OCI-LY1 (cell line): Measurements from ENCODE around the gene METAP1D.

ENCODE experiments used
- H2AFZ ChIP-seq: fragments of 200-600 bp; sonication (generic), shearing (Covaris generic); 2 replicates; pipeline ENCODE4 v1.6.0; 2014; ENCODE audit warnings: antibody characterized with exemption, mild to moderate bottlenecking, low read length
- H3F3A ChIP-seq: fragments of 200-600 bp; sonication (generic), shearing (Covaris generic); 2 replicates; pipeline ENCODE4 v1.6.0; 2014; ENCODE audit warnings: mild to moderate bottlenecking, antibody characterized with exemption, low read length, moderate library complexity; ENCODE audit not compliant: insufficient read depth
- H3K27ac ChIP-seq: fragments of 200-600 bp; sonication (generic); 2 replicates; pipeline ENCODE4 v1.5.1; 2014; ENCODE audit warnings: low read length, mixed run types, mild to moderate bottlenecking, low read depth; ENCODE audit not compliant: poor library complexity, severe bottlenecking
- H3K27me3 ChIP-seq: fragments of 200-600 bp; sonication (generic); 2 replicates; pipeline ENCODE4 v1.6.0; 2014; ENCODE audit warnings: antibody characterized with exemption, mild to moderate bottlenecking, low read length, moderate library complexity; ENCODE audit not compliant: insufficient read depth
- H3K36me3 ChIP-seq: fragments of 200-600 bp; sonication (generic); 2 replicates; pipeline ENCODE4 v1.6.1; 2014; ENCODE audit warnings: mild to moderate bottlenecking, antibody characterized with exemption, low read length, moderate library complexity, mixed read lengths; ENCODE audit not compliant: insufficient read depth
- H3K4me1 ChIP-seq: fragments of 200-600 bp; sonication (generic); 2 replicates; pipeline ENCODE4 v1.5.1; 2014; ENCODE audit warnings: mild to moderate bottlenecking, low read length, moderate library complexity; ENCODE audit not compliant: insufficient read depth, severe bottlenecking
- H3K4me2 ChIP-seq: fragments of 200-600 bp; sonication (generic), shearing (Covaris generic); 2 replicates; pipeline ENCODE4 v1.6.1; 2014; ENCODE audit warnings: low read length
- H3K4me3 ChIP-seq: fragments of 200-600 bp; sonication (generic); 2 replicates; pipeline ENCODE4 v1.5.1; 2014; ENCODE audit warnings: low read length, low read depth, mild to moderate bottlenecking, mixed read lengths; ENCODE audit not compliant: poor library complexity, severe bottlenecking
- H3K79me2 ChIP-seq: fragments of 200-600 bp; shearing (Covaris generic); 2 replicates; pipeline ENCODE4 v1.6.1; 2016; ENCODE audit warnings: mixed run types, low read length, mixed read lengths; ENCODE audit not compliant: insufficient read depth
- H3K9ac ChIP-seq: fragments of 200-600 bp; sonication (generic), shearing (Covaris generic); 2 replicates; pipeline ENCODE4 v1.6.1; 2014; ENCODE audit warnings: mild to moderate bottlenecking, low read length, mixed read lengths
- H3K9me2 ChIP-seq: fragments of 200-600 bp; sonication (generic), shearing (Covaris generic); 2 replicates; pipeline ENCODE4 v1.6.1; 2014; ENCODE audit warnings: low read depth, mild to moderate bottlenecking, low read length, mixed read lengths
- H3K9me3 ChIP-seq: fragments of 200-600 bp; shearing (Covaris generic); 2 replicates; pipeline ENCODE4 v1.6.1; 2014; ENCODE audit warnings: low read length, mixed read lengths
- H4K20me1 ChIP-seq: fragments of 200-600 bp; sonication (generic), shearing (Covaris generic); 2 replicates; pipeline ENCODE4 v1.6.0; 2016; ENCODE audit warnings: mild to moderate bottlenecking, low read length; ENCODE audit not compliant: insufficient read depth
- CTCF ChIP-seq: fragments of 200-600 bp; sonication (generic), shearing (Covaris generic); IDR thresholded peaks from 2 replicates; pipeline ENCODE4 v1.5.1; 2017; ENCODE audit warnings: mild to moderate bottlenecking, antibody characterized with exemption, low read length, moderate library complexity, mixed read lengths
- EZH2 ChIP-seq: fragments of 200-600 bp; sonication (generic), shearing (Covaris generic); IDR thresholded peaks from 2 replicates; pipeline ENCODE4 v1.8.0; 2017; ENCODE audit warnings: borderline replicate concordance, mixed run types, mild to moderate bottlenecking, antibody characterized with exemption, low read length, moderate library complexity, mixed read lengths

The METAP1D gene

DNA sequence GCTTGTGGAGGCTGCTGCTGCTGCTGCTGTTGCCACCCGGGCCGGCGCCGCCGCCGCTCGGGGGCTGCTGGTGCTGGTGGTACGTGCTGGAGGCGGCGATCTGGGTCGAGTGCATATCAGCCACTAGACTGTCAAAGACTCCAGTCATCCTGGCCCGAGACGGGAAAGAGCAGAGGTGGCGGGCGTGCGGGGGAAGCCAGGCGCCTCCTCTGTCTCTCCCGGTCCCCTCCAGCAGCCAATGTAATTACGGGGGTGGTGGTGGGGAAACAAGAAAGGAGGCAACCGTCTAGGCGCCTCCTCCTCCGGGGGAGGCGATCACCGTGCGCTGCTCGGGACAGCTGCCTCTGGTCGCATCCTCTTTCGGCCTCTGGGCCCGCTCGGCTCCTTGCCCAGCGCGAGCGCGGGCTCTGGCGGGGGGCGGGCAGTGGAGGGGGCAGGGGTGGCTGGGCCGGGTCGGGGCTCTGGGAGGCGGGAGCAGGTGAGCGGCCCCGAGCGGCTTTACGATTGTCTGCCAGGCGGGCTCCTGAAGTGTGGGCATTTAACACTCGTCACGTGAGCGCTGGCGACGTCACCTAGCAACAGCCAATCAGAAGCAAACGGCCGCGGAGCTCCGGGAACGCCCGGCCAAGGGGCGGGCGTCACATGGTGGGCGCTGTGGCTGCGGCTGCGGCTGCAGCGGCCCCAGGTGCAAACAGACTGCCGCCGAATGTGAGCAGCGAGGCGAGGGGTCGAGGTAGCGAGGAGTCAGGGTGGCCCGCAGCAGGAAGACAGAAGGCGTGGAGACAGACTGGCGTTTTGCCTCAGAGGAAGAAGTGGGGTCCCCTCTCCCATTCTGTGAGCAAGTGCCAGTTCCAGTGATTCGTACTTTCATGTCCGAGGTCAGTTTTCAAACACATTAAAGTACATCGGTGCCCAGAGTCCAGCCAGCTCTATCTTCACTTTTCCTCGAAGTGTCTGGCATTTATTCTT, 102.9 kb downstream of the METAP1D start, which contains the start of gene DLX2:
DLX2 (minus strand) TSS at position 510 of the 969 bp plus-strand sequence; CDS start at position 148, 362 bp downstream.
- H2AFZ ChIP-seq = no peak within 1 kb of the TSS
- H3K4me3 ChIP-seq = peak within 1 kb of the TSS; percentile 71
- H3K4me1 ChIP-seq = peaks cover 56% of the 10 kb centered on the region
- H4K20me1 ChIP-seq = no peaks in the 10 kb centered on the region
- H3K36me3 ChIP-seq = no peaks in the 10 kb centered on the region
- H3K79me2 ChIP-seq = no peaks in the 10 kb centered on the region
- 0 out of 2 replicates have a peak, but pooled peaks cover 2% of the 10 kb centered on the region for H3F3A ChIP-seq
- TF ChIP-seq CTCF (no peak), EZH2 (no peak)
- no peaks in the 10 kb centered on the region for H3K9me2 ChIP-seq
- H3K27ac ChIP-seq = no peak within 1 kb of the TSS
- no peaks in the 10 kb centered on the region for H3K27me3 ChIP-seq
- no peaks in the 10 kb centered on the region for H3K9me3 ChIP-seq
- peak within 1 kb of the TSS; percentile 93 for H3K4me2 ChIP-seq
- peak within 1 kb of the TSS; percentile 52; the same call in 1 of the 2 replicates for H3K9ac ChIP-seq

DNA sequence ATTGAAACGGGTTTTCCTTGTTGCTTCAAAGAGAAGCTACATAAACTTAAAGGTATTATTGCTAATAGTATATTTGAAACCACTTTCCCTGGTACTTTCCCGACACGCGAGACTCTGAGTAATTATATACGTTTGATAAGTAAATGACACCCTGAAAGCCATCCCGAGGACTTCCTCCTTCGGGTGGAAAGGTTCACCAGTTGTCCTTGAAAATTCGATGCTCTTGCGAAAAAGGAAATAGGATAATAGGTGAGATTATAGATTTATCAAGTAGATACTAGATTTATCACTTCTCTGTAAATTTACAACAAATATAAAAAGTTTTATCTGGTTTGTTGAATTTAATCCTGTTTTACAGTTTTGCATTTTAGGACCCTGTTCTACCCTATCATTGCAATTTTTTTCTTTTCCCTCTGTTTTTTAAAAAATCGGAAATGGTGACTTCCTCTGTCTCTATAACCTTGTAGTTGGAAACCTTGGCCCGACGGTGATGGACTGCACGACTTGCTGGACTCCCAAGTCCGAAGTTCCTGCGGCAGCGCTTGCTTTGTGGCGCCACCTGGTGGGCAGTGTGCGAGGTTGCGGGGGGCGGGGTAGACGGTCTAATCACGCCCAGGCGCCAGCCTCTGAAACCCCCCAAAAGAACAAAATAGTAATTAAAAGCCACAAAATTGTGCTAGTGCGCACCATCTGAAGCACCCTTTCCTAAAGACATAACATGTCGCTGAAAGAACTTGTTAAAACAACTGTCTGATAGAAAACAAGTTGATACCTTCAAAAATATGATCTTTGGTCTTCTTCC, 103.9 kb downstream of the METAP1D start:
- no peak overlapping the region for H2AFZ ChIP-seq
- peak overlapping the region; percentile 71 for H3K4me3 ChIP-seq
- peak overlapping the region; percentile 51; the same call in 1 of the 2 replicates for H3K9ac ChIP-seq
- H3K9me3 ChIP-seq = no peaks in the 10 kb centered on the region
- H3K4me1 ChIP-seq = peaks cover 55% of the 10 kb centered on the region
- H3K79me2 ChIP-seq = no peaks in the 10 kb centered on the region
- no peaks in the 10 kb centered on the region for H3K27me3 ChIP-seq
- H3K9me2 ChIP-seq = no peaks in the 10 kb centered on the region
- no peaks in the 10 kb centered on the region for H3K36me3 ChIP-seq
- H3K27ac ChIP-seq = no peak overlapping the region
- H4K20me1 ChIP-seq = no peaks in the 10 kb centered on the region
- no peak for TF ChIP-seq EZH2
- peak; percentile 96 for TF ChIP-seq CTCF
- H3F3A ChIP-seq = 0 out of 2 replicates have a peak, but pooled peaks cover 2% of the 10 kb centered on the region
- peak overlapping the region; percentile 93 for H3K4me2 ChIP-seq

- 0 out of 2 replicates have a peak, but pooled peaks cover 2% of the 10 kb centered on the region for H3F3A ChIP-seq
- H3K9me3 ChIP-seq = no peaks in the 10 kb centered on the region
- H3K27me3 ChIP-seq = no peaks in the 10 kb centered on the region
- H3K27ac ChIP-seq = no peak overlapping the region
- no peaks in the 10 kb centered on the region for H3K79me2 ChIP-seq
- H3K36me3 ChIP-seq = no peaks in the 10 kb centered on the region
- H2AFZ ChIP-seq = no peak overlapping the region
- no peak for TF ChIP-seq EZH2
- no peak for TF ChIP-seq CTCF
- no peak overlapping the region for H3K9ac ChIP-seq
- H4K20me1 ChIP-seq = no peaks in the 10 kb centered on the region
- H3K4me3 ChIP-seq = no peak overlapping the region
- no peaks in the 10 kb centered on the region for H3K9me2 ChIP-seq
- peaks cover 35% of the 10 kb centered on the region for H3K4me1 ChIP-seq
- H3K4me2 ChIP-seq = no peak overlapping the region
Measured at GRCh38 chr2:172105471-172106107, 105.8 kb downstream of the METAP1D start.
